ENCODE results near the gene FHOD1.

The FHOD1 gene

GRCh38 chr16:67230809-67231660, 16.2 kb downstream of the FHOD1 start:
- no peak for DNase-seq

GRCh38 chr16:67229906-67230808, 17.1 kb downstream of the FHOD1 start:
- no peak for DNase-seq

- no peak for DNase-seq
Observed at GRCh38 chr16:67228905-67229304, 18.4 kb downstream of the FHOD1 start.

GRCh38 chr16:67228034-67228785, 19.1 kb downstream of the FHOD1 start:
- no peak for DNase-seq

GRCh38 chr16:67227567-67227921, 19.7 kb downstream of the FHOD1 start:
- no peak for DNase-seq

- peak; percentile 99 for DNase-seq
Observed at GRCh38 chr16:67226804-67227566, 20.3 kb downstream of the FHOD1 start, which contains the start of gene TMEM208. Gene TMEM208 (plus strand): TSS chr16:67227130. CDS start chr16:67227219, 89 bp downstream.

GRCh38 chr16:67226295-67226803, 20.9 kb downstream of the FHOD1 start:
- no peak for DNase-seq

- DNase-seq: no peak
Observed at GRCh38 chr16:67223992-67224391, 23.3 kb downstream of the FHOD1 start.

GRCh38 chr16:67216612-67217490, 30.4 kb downstream of the FHOD1 start:
- peak; percentile 70 for DNase-seq

- DNase-seq: peak; percentile 37
Observed at GRCh38 chr16:67215706-67216105, 31.6 kb downstream of the FHOD1 start.

- DNase-seq: no peak
Observed at GRCh38 chr16:67213197-67214019, 33.9 kb downstream of the FHOD1 start.

GRCh38 chr16:67212766-67213165, 34.5 kb downstream of the FHOD1 start:
- no peak for DNase-seq

- DNase-seq: no peak
Observed at GRCh38 chr16:67211674-67212073, 35.6 kb downstream of the FHOD1 start.

- no peak for DNase-seq
Observed at GRCh38 chr16:67210069-67210937, 37.0 kb downstream of the FHOD1 start.

- DNase-seq: no peak
Observed at GRCh38 chr16:67209565-67209964, 37.7 kb downstream of the FHOD1 start.

GRCh38 chr16:67208154-67208896, 39.0 kb downstream of the FHOD1 start:
- DNase-seq: no peak

- no peak for DNase-seq
Observed at GRCh38 chr16:67207249-67208091, 39.8 kb downstream of the FHOD1 start.
